Transverse colon (tissue), 4 donors: ENCODE data around the gene ASB15. TPM values are rescaled to one million over a fixed set of nuclear protein-coding genes. Genes with fewer than 3 reads are reported as not detected.

Source experiments
- DNase-seq: peaks from one replicate; pipeline ENCODE4 v3.0.0-alpha.2; 2019
- H3K27ac ChIP-seq, 4 donors: fragments of 200-600 bp; sonication (generic); 2 replicates each; pipeline ENCODE4 v1.5.1; 2016 to 2018; ENCODE audit warnings: inconsistent platforms in 4 of 4
- H3K27me3 ChIP-seq: fragments of 200-600 bp; sonication (generic); 2 replicates; pipeline ENCODE4 v1.5.1; 2017; ENCODE audit warnings: inconsistent platforms
- H3K36me3 ChIP-seq, 4 donors: fragments of 200-600 bp; sonication (generic); 2 replicates each; pipeline ENCODE4 v1.5.1; 2017 to 2019; ENCODE audit warnings: inconsistent platforms in 4 of 4
- H3K4me1 ChIP-seq, 4 donors: fragments of 200-600 bp; sonication (generic); 2 replicates each; pipeline ENCODE4 v1.5.1; 2017 to 2020; ENCODE audit warnings: inconsistent platforms in 4 of 4
- H3K4me3 ChIP-seq, 4 donors: fragments of 200-600 bp; sonication (generic); 1 replicate in 1 of 4; 2 replicates in 3 of 4; pipeline versions ENCODE4 v1.5.1 to v1.6.1; 2017 to 2019; ENCODE audit warnings: inconsistent platforms in 4 of 4
- H3K9me3 ChIP-seq, 2 donors: fragments of 200-600 bp; sonication (generic); 2 replicates each; pipeline ENCODE4 v1.5.1; 2017 to 2019; ENCODE audit warnings: inconsistent platforms in 2 of 2
- EP300 ChIP-seq: sonication (generic); formaldehyde crosslinking; IDR thresholded peaks from one replicate; pipeline ENCODE4 v1.6.1; 2017; ENCODE audit warnings: antibody characterized with exemption, low read depth
- POLR2A ChIP-seq: fragments of 450-650 bp; IDR thresholded peaks from one replicate; pipeline ENCODE4 v1.6.1; 2016; ENCODE audit warnings: antibody characterized with exemption, mild to moderate bottlenecking, moderate library complexity
- POLR2AphosphoS5 ChIP-seq, 3 donors: sonication (generic); formaldehyde crosslinking; IDR thresholded peaks; one replicate each; pipeline ENCODE4 v1.6.1; 2016; ENCODE audit warnings: antibody characterized with exemption in 3 of 3
- WGBS, 2 donors: methylation state at CpG; one replicate each; pipeline ENCODE4 v1.1.5; 2018; ENCODE audit warnings: low coverage in 1 of 2; 5-methylcytosine and 5-hydroxymethylcytosine counted together
- in situ Hi-C, 4 donors: fragments of 200-750 bp; cut with MboI; loops; one replicate each; pipeline versions ENCODE4 v1.15.0 to v1.15.1; 2017; ENCODE audit warnings: low sequenced_read_pairs in 3 of 4, low pct_ligation_motif_present in 1 of 4, low pct_unique_long_range_greater_than_20kb in 1 of 4
- intact Hi-C: fragments of 100-400 bp; cut with DNase I; formaldehyde crosslinking; loops from one replicate; pipeline ENCODE4 v1.15.1; 2023; ENCODE audit warnings: low total_unique reads
- total RNA-seq, 4 donors: library from RNA; depleted of rRNA; stranded (reverse); fragments of >200 nt; gene quantifications; one replicate each; pipeline ENCODE4 v1.1.0, GENCODE V29; 2016
- TF ChIP-seq, protein P1 (sequence below), 5 experiments: fragments of 200-600 bp in 3 of 5; fragments of 450-650 bp in 2 of 5; sonication (generic) in 3 of 5; IDR thresholded peaks; 1 replicate in 2 of 5; 2 replicates in 3 of 5; pipeline ENCODE4 v1.5.1; 2016 to 2017; ENCODE audit warnings: antibody characterized with exemption in 5 of 5, inconsistent platforms in 3 of 5, mild to moderate bottlenecking in 2 of 5, moderate library complexity in 1 of 5

ASB15 gene
- total RNA-seq, 4 donors from 2014 or later = not detected

DNA sequence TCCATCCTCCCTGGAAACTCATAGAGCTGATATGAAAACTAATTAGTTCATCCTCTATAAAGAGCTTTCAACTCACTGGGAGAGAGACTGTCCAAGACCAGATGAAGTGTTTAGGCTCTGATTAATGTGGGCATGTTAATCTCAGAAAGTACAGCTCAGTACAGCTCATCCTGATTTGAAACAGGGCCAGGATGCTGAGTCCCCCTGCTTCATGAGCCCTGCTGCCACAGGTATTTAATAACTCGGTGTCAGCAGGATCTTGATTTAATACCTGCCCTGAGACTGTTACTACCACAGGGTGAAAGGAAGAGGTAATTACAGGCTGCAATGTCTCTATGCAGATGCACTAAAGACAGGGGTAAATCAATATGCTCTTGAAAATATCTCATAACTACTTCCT, 64.9 kb downstream of the ASB15 start:
- H3K36me3 ChIP-seq = no peaks in the 10 kb centered on the region

DNA sequence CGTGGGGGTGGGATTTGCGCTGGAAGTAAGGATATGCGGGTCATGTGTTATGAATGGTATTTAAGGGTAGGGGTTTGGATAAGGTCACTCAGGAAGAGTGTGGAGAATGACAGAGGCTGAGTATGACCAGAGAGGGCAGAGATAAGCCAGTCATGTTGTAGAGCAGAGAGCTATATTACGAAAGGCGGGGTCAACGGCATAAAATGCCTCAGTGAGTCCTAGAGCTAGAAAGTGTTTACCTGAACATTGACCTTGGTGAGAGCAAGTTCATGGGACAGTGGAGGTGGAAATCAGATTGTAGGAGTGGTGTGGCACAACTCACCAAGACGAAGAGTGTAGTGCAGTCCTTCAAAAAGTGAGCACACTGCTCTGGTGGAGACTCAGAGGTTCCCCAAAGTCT, 67.9 kb downstream of the ASB15 start:
- H3K4me1 ChIP-seq = no peaks in the 10 kb centered on the region
- intact Hi-C loops = no loop called here
- no peak overlapping the region for H3K27ac ChIP-seq
- H3K4me3 ChIP-seq = no peak overlapping the region
- H3K36me3 ChIP-seq = no peaks in the 10 kb centered on the region
- H3K27me3 ChIP-seq = no peaks in the 10 kb centered on the region
- 92 to 97% methylated on average over 6 to 7 of the region's 7 CpGs for WGBS, 2 donors
- TF ChIP-seq POLR2AphosphoS5 (IDR thresholded peaks at IDR 0.05) = no peak
- TF ChIP-seq POLR2A = no peak
- TF ChIP-seq EP300 = no peak
- TF ChIP-seq, protein P1, sequence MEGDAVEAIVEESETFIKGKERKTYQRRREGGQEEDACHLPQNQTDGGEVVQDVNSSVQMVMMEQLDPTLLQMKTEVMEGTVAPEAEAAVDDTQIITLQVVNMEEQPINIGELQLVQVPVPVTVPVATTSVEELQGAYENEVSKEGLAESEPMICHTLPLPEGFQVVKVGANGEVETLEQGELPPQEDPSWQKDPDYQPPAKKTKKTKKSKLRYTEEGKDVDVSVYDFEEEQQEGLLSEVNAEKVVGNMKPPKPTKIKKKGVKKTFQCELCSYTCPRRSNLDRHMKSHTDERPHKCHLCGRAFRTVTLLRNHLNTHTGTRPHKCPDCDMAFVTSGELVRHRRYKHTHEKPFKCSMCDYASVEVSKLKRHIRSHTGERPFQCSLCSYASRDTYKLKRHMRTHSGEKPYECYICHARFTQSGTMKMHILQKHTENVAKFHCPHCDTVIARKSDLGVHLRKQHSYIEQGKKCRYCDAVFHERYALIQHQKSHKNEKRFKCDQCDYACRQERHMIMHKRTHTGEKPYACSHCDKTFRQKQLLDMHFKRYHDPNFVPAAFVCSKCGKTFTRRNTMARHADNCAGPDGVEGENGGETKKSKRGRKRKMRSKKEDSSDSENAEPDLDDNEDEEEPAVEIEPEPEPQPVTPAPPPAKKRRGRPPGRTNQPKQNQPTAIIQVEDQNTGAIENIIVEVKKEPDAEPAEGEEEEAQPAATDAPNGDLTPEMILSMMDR (IDR thresholded peaks at IDR 0.05) = no peak
- in situ Hi-C loops = no loop called here
- no peak for DNase-seq
- no peaks in the 10 kb centered on the region for H3K9me3 ChIP-seq

More for the DNA sequence above, 64.9 kb downstream of the ASB15 start:
- H3K4me3 ChIP-seq = no peak overlapping the region
- no peak for DNase-seq
- H3K9me3 ChIP-seq = no peaks in the 10 kb centered on the region
- in situ Hi-C loops = no loop called here
- WGBS, 2 donors = 47 to 50% methylated on average over 1 of the region's 1 CpG
- no peaks in the 10 kb centered on the region for H3K27me3 ChIP-seq
- H3K27ac ChIP-seq = no peak overlapping the region
- no peaks in the 10 kb centered on the region for H3K4me1 ChIP-seq
- TF ChIP-seq EP300 (no peak), POLR2A (no peak), POLR2AphosphoS5 (IDR thresholded peaks at IDR 0.05) (no peak)
- TF ChIP-seq, protein P1 (IDR thresholded peaks at IDR 0.05) = no peak
- intact Hi-C loops = no loop called here

DNA sequence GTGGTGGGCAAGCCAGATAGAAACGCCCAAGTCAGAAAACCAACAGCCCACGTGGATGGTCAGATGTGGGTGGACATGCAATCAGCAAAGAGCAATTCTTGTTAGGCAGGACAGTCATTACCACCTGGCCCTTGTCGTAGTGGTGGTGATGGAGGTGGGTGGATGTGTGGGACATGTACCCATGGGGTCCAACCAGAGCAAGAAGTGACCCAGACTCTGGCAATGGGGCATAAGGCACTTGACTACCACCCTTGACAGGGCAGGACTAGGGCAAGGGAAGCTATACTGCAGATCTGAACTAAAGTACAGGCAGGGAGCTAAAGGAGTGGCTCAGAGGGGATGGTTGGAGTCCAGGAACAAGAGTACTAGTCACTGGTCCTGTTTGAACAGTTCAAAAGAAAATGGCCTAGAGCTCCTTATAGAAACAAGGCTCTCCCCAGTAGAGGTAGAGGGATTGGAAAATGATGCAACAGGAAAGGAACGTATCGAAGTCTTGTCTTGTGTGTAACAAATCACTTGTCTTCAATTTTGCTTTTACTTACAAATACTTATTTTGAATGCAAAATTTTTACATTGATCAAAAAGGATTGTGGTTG, 71.6 kb downstream of the ASB15 start:
- in situ Hi-C loops (no loop called here), intact Hi-C loops (no loop called here)
- Histone ChIP-seq H3K4me3 (no peak overlapping the region), H3K9me3 (no peaks in the 10 kb centered on the region), H3K36me3 (no peaks in the 10 kb centered on the region), H3K4me1 (no peaks in the 10 kb centered on the region), H3K27ac (no peak overlapping the region), H3K27me3 (no peaks in the 10 kb centered on the region)
- TF ChIP-seq POLR2AphosphoS5 (IDR thresholded peaks at IDR 0.05) (no peak), EP300 (no peak), POLR2A (no peak)
- TF ChIP-seq, protein P1 (IDR thresholded peaks at IDR 0.05) = no peak
- DNase-seq = no peak
- 84 to 95% methylated on average over 4 to 5 of the region's 5 CpGs for WGBS, 2 donors

DNA sequence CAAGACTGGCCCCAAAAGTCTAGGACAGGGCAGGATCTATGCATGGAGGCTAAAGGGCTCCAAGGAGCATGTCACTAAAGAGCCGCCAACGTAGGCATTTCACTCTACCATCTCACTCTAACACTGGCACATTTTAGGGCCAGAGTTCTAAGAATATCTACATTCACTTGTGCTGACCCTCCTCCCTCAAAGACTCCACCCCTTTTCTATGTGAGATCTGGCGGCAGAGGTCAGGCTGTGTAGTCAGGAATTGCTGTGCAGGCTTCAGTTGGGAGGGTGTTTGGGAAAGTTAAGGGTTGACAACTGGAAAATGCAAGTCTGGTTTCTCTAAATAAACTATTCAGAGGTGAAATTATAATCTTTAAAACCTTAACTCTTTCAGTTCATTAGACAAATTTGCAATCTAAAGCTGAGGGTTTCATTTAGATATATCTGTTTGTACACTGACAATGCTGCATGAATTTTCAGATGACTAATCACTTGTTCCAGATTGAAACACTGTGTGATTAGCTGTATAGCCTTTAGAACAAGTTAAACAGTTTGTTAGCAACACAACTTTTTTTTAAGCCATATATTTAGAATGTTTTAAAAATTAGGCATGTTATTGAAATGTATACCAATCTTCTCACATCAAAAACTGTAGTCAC, 72.3 kb downstream of the ASB15 start:
- no peak for DNase-seq
- Histone ChIP-seq H3K36me3 (no peaks in the 10 kb centered on the region), H3K27ac (no peak overlapping the region), H3K27me3 (no peaks in the 10 kb centered on the region), H3K4me1 (no peaks in the 10 kb centered on the region), H3K4me3 (no peak overlapping the region), H3K9me3 (no peaks in the 10 kb centered on the region)
- in situ Hi-C loops (no loop called here), intact Hi-C loops (no loop called here)
- 82 to 92% methylated on average over 3 of the region's 3 CpGs for WGBS, 2 donors
- no peak for TF ChIP-seq POLR2AphosphoS5 (IDR thresholded peaks at IDR 0.05)
- no peak for TF ChIP-seq POLR2A
- TF ChIP-seq, protein P1 (IDR thresholded peaks at IDR 0.05) = no peak
- no peak for TF ChIP-seq EP300
